CD14-positive monocyte (primary cell): ENCODE results near the gene FADS2. TPM values are rescaled to one million over a fixed set of nuclear protein-coding genes. Genes with fewer than 3 reads are reported as not detected.

Experiments
- DNase-seq, 3 donors: peaks; one replicate each; pipeline ENCODE4 v3.0.0-alpha.2; 2011 to 2022
- H2AFZ ChIP-seq: 2 replicates; pipeline ENCODE4 v1.6.0; 2012; ENCODE audit warnings: mild to moderate bottlenecking, low read depth, low read length, inconsistent platforms; ENCODE audit not compliant: insufficient read depth, poor library complexity, severe bottlenecking
- H3K27ac ChIP-seq, 2 donors: 1 replicate in 1 of 2; 2 replicates in 1 of 2; pipeline ENCODE4 v1.5.1; 2012 to 2013; ENCODE audit warnings: low read length in 2 of 2, control low read depth in 1 of 2, inconsistent platforms in 1 of 2, low read depth in 1 of 2, mild to moderate bottlenecking in 1 of 2
- H3K27me3 ChIP-seq, 2 donors: one replicate each; pipeline versions ENCODE4 v1.6.0 to v1.6.1; 2011 to 2013; ENCODE audit warnings: low read length in 2 of 2; ENCODE audit not compliant: control insufficient read depth in 2 of 2, insufficient read depth in 2 of 2
- H3K36me3 ChIP-seq, 2 donors: replicated peaks in 1 of 2; 1 replicate in 1 of 2; 2 replicates in 1 of 2; pipeline versions ENCODE4 v1.5.1 to v1.6.1; 2012 to 2013; ENCODE audit warnings: low read length in 2 of 2, control low read depth in 1 of 2, inconsistent platforms in 1 of 2, mild to moderate bottlenecking in 1 of 2; ENCODE audit not compliant: insufficient read depth in 2 of 2, control insufficient read depth in 1 of 2
- H3K4me1 ChIP-seq, 2 donors: 1 replicate in 1 of 2; 2 replicates in 1 of 2; pipeline versions ENCODE4 v1.5.1 to v1.6.1; 2012 to 2013; ENCODE audit warnings: low read length in 2 of 2, control low read depth in 1 of 2, inconsistent platforms in 1 of 2, mild to moderate bottlenecking in 1 of 2, moderate library complexity in 1 of 2; ENCODE audit not compliant: insufficient read depth in 2 of 2, control insufficient read depth in 1 of 2
- H3K4me2 ChIP-seq: replicated peaks from 2 replicates; pipeline ENCODE3; 2012; ENCODE audit warnings: low read length, moderate library complexity, mild to moderate bottlenecking; ENCODE audit not compliant: poor library complexity, severe bottlenecking; ENCODE audit errors: extremely low read depth
- H3K4me3 ChIP-seq, 3 experiments: fragments of 200-600 bp in 1 of 3; sonication (generic) in 1 of 3; replicated peaks in 1 of 3; 1 replicate in 2 of 3; 2 replicates in 1 of 3; pipeline ENCODE4 v1.5.1; 2011 to 2013; ENCODE audit warnings: low read length in 3 of 3, mild to moderate bottlenecking in 3 of 3, control low read depth in 2 of 3, low read depth in 2 of 3, inconsistent platforms in 1 of 3, moderate library complexity in 1 of 3
- H3K79me2 ChIP-seq: 2 replicates; pipeline ENCODE4 v1.6.0; 2012; ENCODE audit warnings: mild to moderate bottlenecking, control low read depth, inconsistent platforms, low read length, moderate library complexity; ENCODE audit not compliant: insufficient read depth
- H3K9ac ChIP-seq: 2 replicates; pipeline ENCODE4 v1.6.0; 2017; ENCODE audit warnings: low read length, mild to moderate bottlenecking; ENCODE audit not compliant: insufficient read depth, poor library complexity, severe bottlenecking
- H3K9me3 ChIP-seq, 2 donors: replicated peaks in 1 of 2; 1 replicate in 1 of 2; 2 replicates in 1 of 2; pipeline versions ENCODE4 v1.5.1 to v1.6.1; 2012 to 2013; ENCODE audit warnings: low read length in 2 of 2, control low read depth in 1 of 2; ENCODE audit not compliant: control insufficient read depth in 1 of 2, insufficient read depth in 1 of 2
- H4K20me1 ChIP-seq: 2 replicates; pipeline ENCODE4 v1.6.0; 2012; ENCODE audit warnings: mild to moderate bottlenecking, low read length, control low read depth, moderate library complexity; ENCODE audit not compliant: insufficient read depth
- H3K27ac Mint-ChIP-seq, 7 donors: one replicate each; pipeline ENCODE4 v1.8.0; 2020; ENCODE audit warnings: mild to moderate bottlenecking in 7 of 7, mixed read lengths in 7 of 7, moderate library complexity in 6 of 7, inconsistent platforms in 2 of 7
- H3K27me3 Mint-ChIP-seq, 3 donors: one replicate each; pipeline ENCODE4 v1.8.0; 2021 to 2022; ENCODE audit warnings: low read depth in 3 of 3, mild to moderate bottlenecking in 3 of 3, mixed read lengths in 3 of 3, moderate library complexity in 3 of 3, inconsistent platforms in 1 of 3
- H3K36me3 Mint-ChIP-seq, 2 donors: one replicate each; pipeline ENCODE4 v1.8.0; 2020; ENCODE audit warnings: mixed read lengths in 2 of 2, inconsistent platforms in 1 of 2, mild to moderate bottlenecking in 1 of 2
- H3K4me1 Mint-ChIP-seq: one replicate; pipeline ENCODE4 v1.8.0; 2020; ENCODE audit warnings: mild to moderate bottlenecking, mixed read lengths
- H3K4me3 Mint-ChIP-seq, 2 donors: one replicate each; pipeline ENCODE4 v1.8.0; 2020; ENCODE audit warnings: mild to moderate bottlenecking in 2 of 2, mixed read lengths in 2 of 2, moderate library complexity in 1 of 2
- H3K9me3 Mint-ChIP-seq, 7 donors: one replicate each; pipeline ENCODE4 v1.8.0; 2020 to 2022; ENCODE audit warnings: mixed read lengths in 7 of 7, mild to moderate bottlenecking in 6 of 7, moderate library complexity in 6 of 7, inconsistent platforms in 2 of 7
- WGBS: methylation state at CpG from one replicate; pipeline ENCODE4 v1.1.5; 2013; ENCODE audit warnings: missing lambda C conversion rate; ENCODE audit not compliant: insufficient coverage; 5-methylcytosine and 5-hydroxymethylcytosine counted together
- intact Hi-C, 2 donors: fragments of 100-400 bp; cut with micrococcal nuclease; formaldehyde crosslinking; loops; one replicate each; pipeline versions ENCODE4 v1.15.0 to v1.15.1; 2023
- polyA plus RNA-seq, 3 donors: library from polyadenylated mRNA; depleted of rRNA in 1 of 3; unstranded in 2 of 3; stranded (reverse) in 1 of 3; fragments of 300-500 nt in 2 of 3; fragments of >200 nt in 1 of 3; fragmentation: Illumina TruSeq in 2 of 3; gene quantifications; 1 replicate in 2 of 3; 2 replicates in 1 of 3; pipeline ENCODE4 v1.2.3, GENCODE V29; 2012 to 2021
- TF ChIP-seq, protein P1 (sequence below): fragments of 200-600 bp; IDR thresholded peaks from one replicate; pipeline ENCODE4 v1.8.0; 2022; ENCODE audit warnings: antibody characterized with exemption, mild to moderate bottlenecking

Gene FADS2
- polyA plus RNA-seq, 3 donors, result 5.1 to 19.9 (median 6.4) TPM

DNA sequence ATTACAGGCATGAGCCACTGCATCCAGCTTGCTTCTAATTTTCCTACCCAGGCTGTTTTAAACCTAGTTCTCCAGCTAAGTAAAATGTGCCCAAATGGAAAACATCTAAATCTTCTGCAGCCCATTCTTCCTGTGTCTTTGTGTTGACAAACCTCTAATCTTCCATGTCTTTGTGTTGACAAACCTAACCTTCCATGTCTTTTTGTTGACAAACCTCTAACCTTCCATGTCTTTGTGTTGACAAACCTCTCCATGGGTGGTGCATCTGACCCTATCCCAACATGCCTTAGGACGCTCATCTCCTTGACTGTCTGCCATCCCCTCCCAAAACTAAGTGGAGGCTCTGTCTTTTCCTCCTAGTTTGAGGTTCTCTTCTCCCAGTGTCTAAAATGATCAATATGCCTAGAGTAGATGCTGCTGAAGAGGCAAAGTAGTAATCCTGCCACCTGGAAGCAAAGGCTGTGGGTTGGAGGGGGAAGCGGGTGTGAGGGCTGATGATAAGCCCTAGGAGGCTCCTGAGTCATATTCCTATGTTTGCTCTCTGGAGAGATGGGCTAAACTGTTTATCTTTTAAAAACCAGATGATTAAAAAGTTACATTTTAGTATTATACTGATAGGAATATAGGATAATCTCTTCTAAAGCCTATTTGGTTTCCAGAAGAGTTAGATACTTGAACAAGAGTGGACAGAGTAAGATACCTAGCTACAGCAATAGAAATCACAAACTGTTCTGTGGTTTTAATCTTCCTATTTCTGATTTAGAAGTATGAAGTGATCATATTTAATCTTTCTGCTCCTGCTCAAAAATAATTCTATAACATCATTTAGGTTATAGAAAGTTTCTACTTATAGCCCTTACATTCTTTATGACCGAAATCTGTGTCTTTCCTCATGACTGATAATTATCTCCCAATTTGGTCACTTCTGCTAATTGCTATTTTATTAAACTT is 27.5 kb upstream of the FADS2 start:
- peaks cover 0 to 3% (median 0%) of the 10 kb centered on the region in 7 donors for H3K9me3 Mint-ChIP-seq
- no peak overlapping the region for H3K4me3 Mint-ChIP-seq
- H3K27ac ChIP-seq, result peak overlapping the region in 1 of 2 donors; percentile 59
- TF ChIP-seq, protein P1, sequence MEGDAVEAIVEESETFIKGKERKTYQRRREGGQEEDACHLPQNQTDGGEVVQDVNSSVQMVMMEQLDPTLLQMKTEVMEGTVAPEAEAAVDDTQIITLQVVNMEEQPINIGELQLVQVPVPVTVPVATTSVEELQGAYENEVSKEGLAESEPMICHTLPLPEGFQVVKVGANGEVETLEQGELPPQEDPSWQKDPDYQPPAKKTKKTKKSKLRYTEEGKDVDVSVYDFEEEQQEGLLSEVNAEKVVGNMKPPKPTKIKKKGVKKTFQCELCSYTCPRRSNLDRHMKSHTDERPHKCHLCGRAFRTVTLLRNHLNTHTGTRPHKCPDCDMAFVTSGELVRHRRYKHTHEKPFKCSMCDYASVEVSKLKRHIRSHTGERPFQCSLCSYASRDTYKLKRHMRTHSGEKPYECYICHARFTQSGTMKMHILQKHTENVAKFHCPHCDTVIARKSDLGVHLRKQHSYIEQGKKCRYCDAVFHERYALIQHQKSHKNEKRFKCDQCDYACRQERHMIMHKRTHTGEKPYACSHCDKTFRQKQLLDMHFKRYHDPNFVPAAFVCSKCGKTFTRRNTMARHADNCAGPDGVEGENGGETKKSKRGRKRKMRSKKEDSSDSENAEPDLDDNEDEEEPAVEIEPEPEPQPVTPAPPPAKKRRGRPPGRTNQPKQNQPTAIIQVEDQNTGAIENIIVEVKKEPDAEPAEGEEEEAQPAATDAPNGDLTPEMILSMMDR, result no peak
- no peak overlapping the region for H3K9ac ChIP-seq
- H3K9me3 ChIP-seq, result no peaks in the 10 kb centered on the region
- H2AFZ ChIP-seq, result no peak overlapping the region
- H4K20me1 ChIP-seq, result no peaks in the 10 kb centered on the region
- no peak overlapping the region for H3K4me2 ChIP-seq
- H3K27ac Mint-ChIP-seq, result peak overlapping the region in 3 of 7 donors; percentile 52 to 81 (median 73)
- H3K79me2 ChIP-seq, result peaks cover 39% of the 10 kb centered on the region
- H3K36me3 ChIP-seq, result peaks cover 35 to 69% of the 10 kb centered on the region in 2 donors
- H3K27me3 Mint-ChIP-seq, result no peaks in the 10 kb centered on the region
- H3K27me3 ChIP-seq, result no peaks in the 10 kb centered on the region
- WGBS, result no CpG with 5 or more reads among the region's 3 CpGs
- H3K4me1 Mint-ChIP-seq, result peaks cover 14% of the 10 kb centered on the region
- H3K36me3 Mint-ChIP-seq, result peaks cover 46 to 62% of the 10 kb centered on the region in 2 donors
- intact Hi-C loops, result loop anchor here in 1 of 2 donors (10.0 kb wide), 1 partner anchor 84 kb away; no protein-coding TSS in a partner anchor
- H3K4me3 ChIP-seq, result no peak overlapping the region
- DNase-seq, result no peak
- H3K4me1 ChIP-seq, result peaks cover 4 to 7% of the 10 kb centered on the region in 2 donors

DNA sequence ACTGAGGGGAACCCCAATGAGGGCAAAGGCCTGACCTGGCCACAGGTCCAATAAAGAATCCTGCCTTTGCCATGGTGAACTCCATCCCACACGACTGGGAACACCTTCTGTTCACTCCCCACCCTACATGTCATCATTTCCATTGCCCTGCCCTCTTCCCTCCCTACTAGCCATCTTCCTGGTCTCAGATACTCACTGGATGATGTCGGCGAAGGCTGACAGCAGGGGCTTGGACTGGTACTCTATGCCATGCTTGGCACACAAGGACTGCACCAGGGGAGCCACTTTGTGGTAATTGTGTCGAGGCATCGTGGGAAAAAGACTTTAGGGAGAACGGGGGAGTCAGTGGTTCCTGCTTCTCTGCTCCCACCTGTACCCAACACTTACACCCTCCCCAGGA is 25.5 kb upstream of the FADS2 start:
- H3K36me3 ChIP-seq, result peaks cover 40 to 78% of the 10 kb centered on the region in 2 donors
- H3K27me3 ChIP-seq, result no peaks in the 10 kb centered on the region
- TF ChIP-seq, protein P1, result no peak
- peaks cover 56 to 76% of the 10 kb centered on the region in 2 donors for H3K36me3 Mint-ChIP-seq
- H3K4me3 ChIP-seq, result no peak overlapping the region
- no peak overlapping the region for H3K4me3 Mint-ChIP-seq
- no peak overlapping the region for H2AFZ ChIP-seq
- WGBS, result 97% methylated on average over 3 of the region's 6 CpGs
- intact Hi-C loops, result loop anchor here in 1 of 2 donors (10.0 kb wide), 1 partner anchor 82 kb away; no protein-coding TSS in a partner anchor
- H3K9me3 Mint-ChIP-seq, result peaks cover 0 to 3% (median 0%) of the 10 kb centered on the region in 7 donors
- H4K20me1 ChIP-seq, result no peaks in the 10 kb centered on the region
- H3K79me2 ChIP-seq, result peaks cover 21% of the 10 kb centered on the region
- no peaks in the 10 kb centered on the region for H3K27me3 Mint-ChIP-seq
- no peak for DNase-seq
- H3K9me3 ChIP-seq, result no peaks in the 10 kb centered on the region
- H3K27ac ChIP-seq, result peak overlapping the region in 1 of 2 donors; percentile 31
- H3K27ac Mint-ChIP-seq, result peak overlapping the region in 3 of 7 donors; percentile 8 to 21 (median 16)
- peaks cover 14% of the 10 kb centered on the region for H3K4me1 Mint-ChIP-seq
- H3K4me1 ChIP-seq, result peaks cover 4 to 7% of the 10 kb centered on the region in 2 donors
- H3K9ac ChIP-seq, result no peak overlapping the region
- no peak overlapping the region for H3K4me2 ChIP-seq
